IMR-90 (cell line): ENCODE results near the gene PLBD1. TPM values are rescaled to one million over a fixed set of nuclear protein-coding genes. Genes with fewer than 3 reads are reported as not detected.

Source experiments
- ATAC-seq: fragments of 200-7000 bp; cut with Tn5 transposase; 2 replicates; pipeline ENCODE4 v1.9.1; 2020; ENCODE audit warnings: low read depth, mild to moderate bottlenecking, moderate library complexity
- BruUV-seq: library from RNA; stranded (reverse); fragments of 400-500 nt; replicated peaks from 2 replicates; lab custom pipeline; 2021; lab: Mats Ljungman, UMichigan
- CTCF ChIA-PET: fragments of 300-600 bp; formaldehyde crosslinking; extraction: SDS; loops from one replicate; lab custom pipeline; 2021; ENCODE audit warnings: antibody characterized with exemption; lab: Yijun Ruan, JAX
- POLR2A ChIA-PET: fragments of 300-600 bp; sonication (Branson Sonifier 250); formaldehyde crosslinking; loops from one replicate; lab custom pipeline; 2022; ENCODE audit warnings: antibody characterized with exemption; ENCODE audit not compliant: unreplicated experiment; lab: Charles Lee
- DNase-seq: peaks from one replicate; pipeline ENCODE4 v3.0.0; 2013
- H2AFZ ChIP-seq: replicated peaks from 2 replicates; pipeline ENCODE3; 2013; ENCODE audit warnings: low read length, mild to moderate bottlenecking; ENCODE audit not compliant: poor library complexity
- H2AK5ac ChIP-seq: 2 replicates; pipeline ENCODE4 v1.6.1; 2013; ENCODE audit warnings: low read depth, low read length, inconsistent platforms
- H2AK9ac ChIP-seq: replicated peaks from 2 replicates; pipeline ENCODE3; 2013; ENCODE audit warnings: mild to moderate bottlenecking, low read depth, low read length, moderate library complexity; ENCODE audit not compliant: poor library complexity
- H2BK120ac ChIP-seq: 2 replicates; pipeline ENCODE4 v1.6.1; 2013; ENCODE audit warnings: low read depth, low read length, inconsistent platforms
- H2BK15ac ChIP-seq: 3 replicates; pipeline ENCODE4 v1.6.1; 2013; ENCODE audit warnings: low read depth, low read length, inconsistent platforms
- H2BK20ac ChIP-seq: 2 replicates; pipeline ENCODE4 v1.6.1; 2013; ENCODE audit warnings: low read depth, mild to moderate bottlenecking, inconsistent platforms, low read length, moderate library complexity
- H2BK5ac ChIP-seq: 2 replicates; pipeline ENCODE4 v1.6.1; 2013; ENCODE audit warnings: mild to moderate bottlenecking, low read depth, low read length, inconsistent platforms; ENCODE audit not compliant: poor library complexity, severe bottlenecking
- H3K14ac ChIP-seq: replicated peaks from 2 replicates; pipeline ENCODE4 v1.6.1; 2013; ENCODE audit warnings: low read depth, low read length, inconsistent platforms
- H3K18ac ChIP-seq: 2 replicates; pipeline ENCODE4 v1.6.1; 2013; ENCODE audit warnings: low read depth, low read length, control low read depth
- H3K23ac ChIP-seq: 2 replicates; pipeline ENCODE4 v1.6.1; 2013; ENCODE audit warnings: low read depth, low read length, inconsistent platforms
- H3K27ac ChIP-seq: 2 replicates; pipeline ENCODE4 v1.5.1; 2013; ENCODE audit warnings: mild to moderate bottlenecking, control low read depth, low read length; ENCODE audit not compliant: insufficient read depth
- H3K27me3 ChIP-seq: 2 replicates; pipeline ENCODE4 v1.6.1; 2013; ENCODE audit warnings: low read length; ENCODE audit not compliant: control insufficient read depth, insufficient read depth
- H3K36me3 ChIP-seq: 2 replicates; pipeline ENCODE4 v1.6.1; 2013; ENCODE audit warnings: low read length, mixed read lengths; ENCODE audit not compliant: control insufficient read depth, insufficient read depth
- H3K4ac ChIP-seq: 2 replicates; pipeline ENCODE4 v1.6.1; 2013; ENCODE audit warnings: low read depth, low read length, inconsistent platforms
- H3K4me1 ChIP-seq: 2 replicates; pipeline ENCODE4 v1.6.1; 2013; ENCODE audit warnings: low read length, mixed read lengths; ENCODE audit not compliant: control insufficient read depth, insufficient read depth
- H3K4me2 ChIP-seq: 2 replicates; pipeline ENCODE4 v1.6.1; 2013; ENCODE audit warnings: low read depth, mild to moderate bottlenecking, control low read depth, low read length, moderate library complexity
- H3K4me3 ChIP-seq: 2 replicates; pipeline ENCODE4 v1.5.1; 2013; ENCODE audit warnings: low read depth, mild to moderate bottlenecking, control low read depth, low read length, moderate library complexity; ENCODE audit not compliant: insufficient read depth
- H3K56ac ChIP-seq: 2 replicates; pipeline ENCODE4 v1.6.1; 2013; ENCODE audit warnings: low read length, inconsistent platforms; ENCODE audit not compliant: insufficient read depth; ENCODE audit errors: extremely low read depth
- H3K79me1 ChIP-seq, 2 experiments: 2 replicates each; pipeline ENCODE4 v1.6.1; 2013; ENCODE audit warnings: low read length in 2 of 2, inconsistent platforms in 1 of 2, low read depth in 1 of 2
- H3K9ac ChIP-seq: 2 replicates; pipeline ENCODE4 v1.6.1; 2013; ENCODE audit warnings: low read depth, low read length, control low read depth
- H3K9me1 ChIP-seq: 2 replicates; pipeline ENCODE4 v1.6.1; 2013; ENCODE audit warnings: low read length, inconsistent platforms; ENCODE audit not compliant: insufficient read depth
- H3K9me3 ChIP-seq: 2 replicates; pipeline ENCODE4 v1.6.1; 2013; ENCODE audit warnings: low read length; ENCODE audit not compliant: control insufficient read depth, insufficient read depth
- H4K20me1 ChIP-seq: 2 replicates; pipeline ENCODE4 v1.6.1; 2013; ENCODE audit warnings: low read length, inconsistent platforms; ENCODE audit not compliant: insufficient read depth
- H4K5ac ChIP-seq: 2 replicates; pipeline ENCODE4 v1.6.1; 2013; ENCODE audit warnings: mild to moderate bottlenecking, low read depth, low read length, control low read depth
- H4K8ac ChIP-seq, 2 experiments: 2 replicates each; pipeline ENCODE4 v1.6.1; 2013; ENCODE audit warnings: low read depth in 2 of 2, low read length in 2 of 2, control low read depth in 1 of 2, inconsistent platforms in 1 of 2
- H4K91ac ChIP-seq: 2 replicates; pipeline ENCODE4 v1.6.1; 2013; ENCODE audit warnings: low read depth, low read length, inconsistent platforms; ENCODE audit not compliant: insufficient read depth
- BHLHE40 ChIP-seq: fragments of 150-350 bp; IDR thresholded peaks from 2 replicates; pipeline ENCODE4 v1.6.1; 2016; ENCODE audit warnings: mild to moderate bottlenecking, low read depth, low read length
- CEBPB ChIP-seq: IDR thresholded peaks from 2 replicates; pipeline ENCODE4 v1.6.1; 2012; ENCODE audit warnings: low read depth, low read length, improper control_type of control experiment
- CHD1 ChIP-seq: IDR thresholded peaks from 2 replicates; pipeline ENCODE4 v1.6.1; 2012; ENCODE audit warnings: low read depth, low read length, improper control_type of control experiment
- FOS ChIP-seq: fragments of 150-350 bp; IDR thresholded peaks from 2 replicates; pipeline ENCODE4 v1.6.1; 2016; ENCODE audit warnings: low read depth, low read length
- MAFK ChIP-seq: IDR thresholded peaks from 2 replicates; pipeline ENCODE4 v1.6.1; 2012; ENCODE audit warnings: low read depth, low read length, improper control_type of control experiment
- MAZ ChIP-seq: IDR thresholded peaks from 2 replicates; pipeline ENCODE4 v1.6.1; 2012; ENCODE audit warnings: low read depth, mild to moderate bottlenecking, low read length, improper control_type of control experiment, moderate library complexity, borderline replicate concordance
- MXI1 ChIP-seq: IDR thresholded peaks from 2 replicates; pipeline ENCODE4 v1.6.1; 2012; ENCODE audit warnings: low read depth, mild to moderate bottlenecking, low read length, moderate library complexity, borderline replicate concordance
- NFE2L2 ChIP-seq: fragments of 150-350 bp; IDR thresholded peaks from 2 replicates; pipeline ENCODE4 v1.6.1; 2016; ENCODE audit warnings: low read depth, mild to moderate bottlenecking, low read length
- POLR2A ChIP-seq: IDR thresholded peaks from 2 replicates; pipeline ENCODE4 v1.6.1; 2012; ENCODE audit warnings: mild to moderate bottlenecking, low read depth, low read length
- RCOR1 ChIP-seq: IDR thresholded peaks from 2 replicates; pipeline ENCODE4 v1.6.1; 2012; ENCODE audit warnings: mild to moderate bottlenecking, low read length, improper control_type of control experiment; ENCODE audit not compliant: insufficient replicate concordance
- RFX5 ChIP-seq: IDR thresholded peaks from 2 replicates; pipeline ENCODE4 v1.8.0; 2012; ENCODE audit warnings: low read depth, mild to moderate bottlenecking, low read length, moderate library complexity
- WGBS, 2 experiments: methylation state at CpG; one replicate each; pipeline versions ENCODE4 v1.1.5 to v1.1.7; 2013; ENCODE audit warnings: missing lambda C conversion rate in 2 of 2; ENCODE audit not compliant: insufficient read length in 1 of 2; ENCODE audit errors: extremely low coverage in 2 of 2; 5-methylcytosine and 5-hydroxymethylcytosine counted together
- dilution Hi-C: fragments of 300-500 bp; cut with HindIII; formaldehyde crosslinking; loops from one replicate; pipeline ENCODE4 v1.14.3; 2018; ENCODE audit warnings: low sequenced_read_pairs; ENCODE audit not compliant: unreplicated experiment
- in situ Hi-C: fragments of 300-500 bp; cut with MboI; formaldehyde crosslinking; loops from 3 replicates; pipeline ENCODE4 v1.14.3; 2019; ENCODE audit warnings: low sequenced_read_pairs, inconsistent platforms, mixed read lengths
- intact Hi-C: fragments of 100-400 bp; cut with micrococcal nuclease; formaldehyde crosslinking; loops from 2 replicates; pipeline ENCODE4 v1.10.0; 2022
- polyA plus RNA-seq, 3 experiments: library from polyadenylated mRNA; depleted of rRNA; stranded (reverse); fragments of >200 nt; gene quantifications; 2 replicates each; pipeline ENCODE4 v1.2.3, GENCODE V29; 2012; ENCODE audit warnings: low replicate concordance in 1 of 3
- total RNA-seq: library from RNA; depleted of rRNA; stranded (reverse); fragments of >200 nt; gene quantifications from 2 replicates; pipeline ENCODE4 v1.2.3, GENCODE V29; 2012
- TF ChIP-seq, protein P1 (sequence below): fragments of 150-350 bp; IDR thresholded peaks from 2 replicates; pipeline ENCODE4 v1.6.1; 2016; ENCODE audit warnings: low read depth, mild to moderate bottlenecking, low read length, moderate library complexity, borderline replicate concordance
- TF ChIP-seq, protein P2 (sequence below): conservative IDR thresholded peaks from 2 replicates; pipeline ENCODE4 v1.5.1; 2012; ENCODE audit warnings: mild to moderate bottlenecking, low read depth, low read length, improper control_type of control experiment

The PLBD1 gene
- total and polyA plus RNA-seq, 2 of the 4 experiments (the other 2 are of a cell fraction): under 0.01 TPM; not detected in 1

DNA sequence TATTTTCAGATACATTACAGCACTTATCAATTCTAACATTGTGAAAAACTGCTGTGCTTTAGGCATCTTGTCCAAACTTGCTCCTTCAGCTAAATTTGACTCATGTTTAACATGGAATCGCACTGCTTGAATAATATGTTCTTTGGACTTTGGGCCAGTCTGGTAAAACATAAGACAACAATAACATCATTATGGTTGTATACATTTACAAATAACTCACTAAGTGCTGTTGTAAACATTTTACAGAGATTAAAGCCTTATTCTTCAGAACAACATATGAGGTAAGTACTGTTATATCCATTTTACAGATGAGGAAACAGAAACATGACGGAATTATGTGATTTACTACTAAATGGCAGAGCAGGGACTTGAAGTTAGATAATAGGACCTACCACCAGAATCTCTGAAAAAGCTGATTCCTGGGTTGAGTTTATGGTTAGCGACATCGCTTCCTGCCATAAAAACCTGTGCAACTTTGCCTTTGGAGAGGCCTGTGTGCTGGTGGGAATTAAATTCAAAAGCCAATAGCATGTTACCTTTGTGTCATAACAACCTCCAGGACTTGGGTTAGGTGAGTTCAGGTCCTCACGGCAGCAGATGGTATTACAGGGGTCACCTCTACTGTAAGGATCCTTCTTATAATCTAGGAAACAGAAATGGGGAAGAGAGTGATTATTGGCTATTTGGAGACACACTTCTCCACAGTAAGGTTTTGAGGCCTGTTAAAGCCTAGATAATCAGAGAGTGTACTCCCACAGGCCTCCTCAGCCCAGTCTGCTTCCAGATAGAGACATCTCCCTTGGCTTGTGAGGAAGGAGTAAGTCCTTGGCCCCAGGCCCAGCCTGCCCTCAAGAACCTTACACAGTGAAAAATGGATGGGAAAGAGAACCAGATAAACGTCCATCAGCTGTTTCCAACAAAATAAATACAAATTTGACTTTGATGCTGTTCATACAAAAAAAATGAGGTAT lies 61.8 kb downstream of the PLBD1 start (continued):
- no peak for TF ChIP-seq CEBPB
- TF ChIP-seq RCOR1: no peak
- TF ChIP-seq MXI1: no peak

DNA sequence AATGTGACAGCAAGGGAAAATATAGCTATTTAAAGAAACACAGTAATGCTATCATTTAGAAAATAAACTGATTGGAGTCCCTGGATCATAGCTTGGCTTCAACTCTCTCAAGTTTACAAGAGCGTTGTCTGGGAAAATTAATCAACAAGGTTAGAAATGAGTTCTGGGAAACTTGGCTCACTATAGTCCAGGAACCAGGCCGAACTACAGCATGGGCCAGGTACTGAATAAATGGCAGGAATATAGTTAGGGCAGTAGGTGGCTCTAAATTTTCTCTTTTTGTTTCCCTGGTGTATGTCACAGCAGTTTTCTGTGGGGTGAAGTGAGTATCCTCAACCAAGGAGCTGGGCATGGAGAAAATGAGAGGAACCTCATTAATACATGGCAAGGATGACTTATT lies 72.4 kb downstream of the PLBD1 start:
- Histone ChIP-seq H3K4me2 (no peak overlapping the region), H3K9me3 (no peaks in the 10 kb centered on the region), H4K91ac (no peak overlapping the region), H3K27me3 (no peaks in the 10 kb centered on the region), H3K27ac (no peak overlapping the region), H4K8ac (no peak overlapping the region), H3K14ac (no peak overlapping the region), H3K9me1 (peaks cover 3% of the 10 kb centered on the region; the same call in 1 of the 2 replicates), H3K9ac (no peak overlapping the region), H2BK20ac (no peak overlapping the region), H3K4ac (no peak overlapping the region), H2BK120ac (no peak overlapping the region), H3K79me1 (peaks cover 0 to 3% of the 10 kb centered on the region in 2 experiments; a peak in 2 of 4 replicates), H4K5ac (no peak overlapping the region), H2BK5ac (no peak overlapping the region), H3K56ac (no peak overlapping the region), H3K4me3 (no peak overlapping the region), H3K18ac (no peak overlapping the region), H2AK9ac (no peak overlapping the region), H4K20me1 (no peaks in the 10 kb centered on the region), H3K4me1 (peaks cover 2% of the 10 kb centered on the region; the same call in 1 of the 2 replicates), H2AFZ (no peak overlapping the region), H2BK15ac (no peak overlapping the region), H3K36me3 (peaks cover 28% of the 10 kb centered on the region), H2AK5ac (no peak overlapping the region), H3K23ac (no peak overlapping the region)
- dilution Hi-C loops: no loop called here
- DNase-seq (no peak), ATAC-seq (no peak)
- intact Hi-C loops: no loop called here
- BruUV-seq: no TSS peak
- WGBS, 2 experiments: no CpG with 5 or more reads among the region's 2 CpGs
- ChIA-PET POLR2A (no interaction called here), CTCF (no interaction called here)
- in situ Hi-C loops: no loop called here
- no peak for TF ChIP-seq CHD1
- TF ChIP-seq CEBPB: no peak
- TF ChIP-seq FOS: no peak
- no peak for TF ChIP-seq RFX5
- TF ChIP-seq, protein P1, sequence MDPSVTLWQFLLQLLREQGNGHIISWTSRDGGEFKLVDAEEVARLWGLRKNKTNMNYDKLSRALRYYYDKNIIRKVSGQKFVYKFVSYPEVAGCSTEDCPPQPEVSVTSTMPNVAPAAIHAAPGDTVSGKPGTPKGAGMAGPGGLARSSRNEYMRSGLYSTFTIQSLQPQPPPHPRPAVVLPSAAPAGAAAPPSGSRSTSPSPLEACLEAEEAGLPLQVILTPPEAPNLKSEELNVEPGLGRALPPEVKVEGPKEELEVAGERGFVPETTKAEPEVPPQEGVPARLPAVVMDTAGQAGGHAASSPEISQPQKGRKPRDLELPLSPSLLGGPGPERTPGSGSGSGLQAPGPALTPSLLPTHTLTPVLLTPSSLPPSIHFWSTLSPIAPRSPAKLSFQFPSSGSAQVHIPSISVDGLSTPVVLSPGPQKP: no peak
- no peak for TF ChIP-seq MAFK
- no peak for TF ChIP-seq NFE2L2
- TF ChIP-seq BHLHE40: no peak
- no peak for TF ChIP-seq MXI1
- TF ChIP-seq MAZ: no peak
- TF ChIP-seq POLR2A: no peak
- TF ChIP-seq RCOR1: no peak
- TF ChIP-seq, protein P2, sequence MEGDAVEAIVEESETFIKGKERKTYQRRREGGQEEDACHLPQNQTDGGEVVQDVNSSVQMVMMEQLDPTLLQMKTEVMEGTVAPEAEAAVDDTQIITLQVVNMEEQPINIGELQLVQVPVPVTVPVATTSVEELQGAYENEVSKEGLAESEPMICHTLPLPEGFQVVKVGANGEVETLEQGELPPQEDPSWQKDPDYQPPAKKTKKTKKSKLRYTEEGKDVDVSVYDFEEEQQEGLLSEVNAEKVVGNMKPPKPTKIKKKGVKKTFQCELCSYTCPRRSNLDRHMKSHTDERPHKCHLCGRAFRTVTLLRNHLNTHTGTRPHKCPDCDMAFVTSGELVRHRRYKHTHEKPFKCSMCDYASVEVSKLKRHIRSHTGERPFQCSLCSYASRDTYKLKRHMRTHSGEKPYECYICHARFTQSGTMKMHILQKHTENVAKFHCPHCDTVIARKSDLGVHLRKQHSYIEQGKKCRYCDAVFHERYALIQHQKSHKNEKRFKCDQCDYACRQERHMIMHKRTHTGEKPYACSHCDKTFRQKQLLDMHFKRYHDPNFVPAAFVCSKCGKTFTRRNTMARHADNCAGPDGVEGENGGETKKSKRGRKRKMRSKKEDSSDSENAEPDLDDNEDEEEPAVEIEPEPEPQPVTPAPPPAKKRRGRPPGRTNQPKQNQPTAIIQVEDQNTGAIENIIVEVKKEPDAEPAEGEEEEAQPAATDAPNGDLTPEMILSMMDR: no peak
